Transverse colon (tissue), 4 donors: ENCODE measurements around the gene SOX1. TPM values are rescaled to one million over a fixed set of nuclear protein-coding genes. Genes with fewer than 3 reads are reported as not detected.

Source experiments
- DNase-seq: peaks from one replicate; pipeline ENCODE4 v3.0.0-alpha.2; 2019
- H3K27ac ChIP-seq, 4 donors: fragments of 200-600 bp; sonication (generic); 2 replicates each; pipeline ENCODE4 v1.5.1; 2016 to 2018; ENCODE audit warnings: inconsistent platforms in 4 of 4
- H3K27me3 ChIP-seq: fragments of 200-600 bp; sonication (generic); 2 replicates; pipeline ENCODE4 v1.5.1; 2017; ENCODE audit warnings: inconsistent platforms
- H3K36me3 ChIP-seq, 4 donors: fragments of 200-600 bp; sonication (generic); 2 replicates each; pipeline ENCODE4 v1.5.1; 2017 to 2019; ENCODE audit warnings: inconsistent platforms in 4 of 4
- H3K4me1 ChIP-seq, 4 donors: fragments of 200-600 bp; sonication (generic); 2 replicates each; pipeline ENCODE4 v1.5.1; 2017 to 2020; ENCODE audit warnings: inconsistent platforms in 4 of 4
- H3K4me3 ChIP-seq, 4 donors: fragments of 200-600 bp; sonication (generic); 1 replicate in 1 of 4; 2 replicates in 3 of 4; pipeline versions ENCODE4 v1.5.1 to v1.6.1; 2017 to 2019; ENCODE audit warnings: inconsistent platforms in 4 of 4
- H3K9me3 ChIP-seq, 2 donors: fragments of 200-600 bp; sonication (generic); 2 replicates each; pipeline ENCODE4 v1.5.1; 2017 to 2019; ENCODE audit warnings: inconsistent platforms in 2 of 2
- EP300 ChIP-seq: sonication (generic); formaldehyde crosslinking; IDR thresholded peaks from one replicate; pipeline ENCODE4 v1.6.1; 2017; ENCODE audit warnings: antibody characterized with exemption, low read depth
- POLR2A ChIP-seq: fragments of 450-650 bp; IDR thresholded peaks from one replicate; pipeline ENCODE4 v1.6.1; 2016; ENCODE audit warnings: antibody characterized with exemption, mild to moderate bottlenecking, moderate library complexity
- POLR2AphosphoS5 ChIP-seq, 3 donors: sonication (generic); formaldehyde crosslinking; IDR thresholded peaks; one replicate each; pipeline ENCODE4 v1.6.1; 2016; ENCODE audit warnings: antibody characterized with exemption in 3 of 3
- WGBS, 2 donors: methylation state at CpG; one replicate each; pipeline ENCODE4 v1.1.5; 2018; ENCODE audit warnings: low coverage in 1 of 2; 5-methylcytosine and 5-hydroxymethylcytosine counted together
- in situ Hi-C, 4 donors: fragments of 200-750 bp; cut with MboI; loops; one replicate each; pipeline versions ENCODE4 v1.15.0 to v1.15.1; 2017; ENCODE audit warnings: low sequenced_read_pairs in 3 of 4, low pct_ligation_motif_present in 1 of 4, low pct_unique_long_range_greater_than_20kb in 1 of 4
- intact Hi-C: fragments of 100-400 bp; cut with DNase I; formaldehyde crosslinking; loops from one replicate; pipeline ENCODE4 v1.15.1; 2023; ENCODE audit warnings: low total_unique reads
- total RNA-seq, 4 donors: library from RNA; depleted of rRNA; stranded (reverse); fragments of >200 nt; gene quantifications; one replicate each; pipeline ENCODE4 v1.1.0, GENCODE V29; 2016
- TF ChIP-seq, protein P1 (sequence below), 5 experiments: fragments of 200-600 bp in 3 of 5; fragments of 450-650 bp in 2 of 5; sonication (generic) in 3 of 5; IDR thresholded peaks; 1 replicate in 2 of 5; 2 replicates in 3 of 5; pipeline ENCODE4 v1.5.1; 2016 to 2017; ENCODE audit warnings: antibody characterized with exemption in 5 of 5, inconsistent platforms in 3 of 5, mild to moderate bottlenecking in 2 of 5, moderate library complexity in 1 of 5

SOX1 gene
- total RNA-seq, 4 donors from 2014 or later, result not detected

DNA sequence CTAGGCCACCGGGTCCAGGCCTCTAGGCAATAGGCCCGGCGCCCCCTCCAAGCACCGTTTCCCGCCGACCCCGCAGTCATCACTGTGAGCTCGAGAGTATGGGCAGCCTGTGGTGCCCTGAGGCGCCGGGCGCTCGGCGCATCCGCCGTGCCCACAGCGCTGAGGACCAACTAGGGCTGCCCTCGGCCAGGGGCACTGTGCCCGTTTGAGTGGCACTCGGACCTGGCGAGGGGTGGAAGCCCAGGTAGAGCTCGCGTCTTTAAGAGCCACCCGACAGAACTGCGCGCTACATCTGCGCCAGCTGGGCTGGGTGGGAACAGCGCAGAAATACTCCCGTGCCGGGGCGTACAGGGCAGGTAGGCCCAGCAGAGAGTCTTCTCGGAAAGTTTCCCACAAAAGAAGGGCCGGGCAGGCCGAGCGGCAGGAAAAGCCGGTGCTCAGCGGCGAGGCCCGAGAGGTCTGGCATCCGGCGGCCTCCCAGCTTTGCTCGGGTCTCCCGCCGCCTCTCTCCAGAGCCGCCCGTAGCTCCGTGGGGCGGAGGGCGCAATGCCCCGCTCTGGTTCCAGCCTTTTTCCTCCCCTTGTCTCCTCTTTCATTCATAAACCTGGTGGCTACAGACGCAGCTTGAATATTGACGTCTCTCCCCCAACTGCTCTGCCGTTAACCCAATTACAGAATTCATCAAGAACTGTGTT lies 5.4 kb upstream of the SOX1 start:
- no peaks in the 10 kb centered on the region for H3K9me3 ChIP-seq
- no peak overlapping the region for H3K27ac ChIP-seq
- no peak overlapping the region for H3K4me3 ChIP-seq
- peaks cover 100% of the 10 kb centered on the region for H3K27me3 ChIP-seq
- H3K36me3 ChIP-seq, result no peaks in the 10 kb centered on the region
- in situ Hi-C loops (no loop called here), intact Hi-C loops (no loop called here)
- DNase-seq, result no peak
- TF ChIP-seq POLR2A, result no peak
- TF ChIP-seq, protein P1, sequence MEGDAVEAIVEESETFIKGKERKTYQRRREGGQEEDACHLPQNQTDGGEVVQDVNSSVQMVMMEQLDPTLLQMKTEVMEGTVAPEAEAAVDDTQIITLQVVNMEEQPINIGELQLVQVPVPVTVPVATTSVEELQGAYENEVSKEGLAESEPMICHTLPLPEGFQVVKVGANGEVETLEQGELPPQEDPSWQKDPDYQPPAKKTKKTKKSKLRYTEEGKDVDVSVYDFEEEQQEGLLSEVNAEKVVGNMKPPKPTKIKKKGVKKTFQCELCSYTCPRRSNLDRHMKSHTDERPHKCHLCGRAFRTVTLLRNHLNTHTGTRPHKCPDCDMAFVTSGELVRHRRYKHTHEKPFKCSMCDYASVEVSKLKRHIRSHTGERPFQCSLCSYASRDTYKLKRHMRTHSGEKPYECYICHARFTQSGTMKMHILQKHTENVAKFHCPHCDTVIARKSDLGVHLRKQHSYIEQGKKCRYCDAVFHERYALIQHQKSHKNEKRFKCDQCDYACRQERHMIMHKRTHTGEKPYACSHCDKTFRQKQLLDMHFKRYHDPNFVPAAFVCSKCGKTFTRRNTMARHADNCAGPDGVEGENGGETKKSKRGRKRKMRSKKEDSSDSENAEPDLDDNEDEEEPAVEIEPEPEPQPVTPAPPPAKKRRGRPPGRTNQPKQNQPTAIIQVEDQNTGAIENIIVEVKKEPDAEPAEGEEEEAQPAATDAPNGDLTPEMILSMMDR (IDR thresholded peaks at IDR 0.05), result no peak
- no peak for TF ChIP-seq EP300
- TF ChIP-seq POLR2AphosphoS5 (IDR thresholded peaks at IDR 0.05), result no peak
- peaks cover 0 to 27% (median 4%) of the 10 kb centered on the region in 4 donors for H3K4me1 ChIP-seq
- WGBS, 2 donors, result 17 to 27% methylated on average over 3 to 43 of the region's 52 CpGs

DNA sequence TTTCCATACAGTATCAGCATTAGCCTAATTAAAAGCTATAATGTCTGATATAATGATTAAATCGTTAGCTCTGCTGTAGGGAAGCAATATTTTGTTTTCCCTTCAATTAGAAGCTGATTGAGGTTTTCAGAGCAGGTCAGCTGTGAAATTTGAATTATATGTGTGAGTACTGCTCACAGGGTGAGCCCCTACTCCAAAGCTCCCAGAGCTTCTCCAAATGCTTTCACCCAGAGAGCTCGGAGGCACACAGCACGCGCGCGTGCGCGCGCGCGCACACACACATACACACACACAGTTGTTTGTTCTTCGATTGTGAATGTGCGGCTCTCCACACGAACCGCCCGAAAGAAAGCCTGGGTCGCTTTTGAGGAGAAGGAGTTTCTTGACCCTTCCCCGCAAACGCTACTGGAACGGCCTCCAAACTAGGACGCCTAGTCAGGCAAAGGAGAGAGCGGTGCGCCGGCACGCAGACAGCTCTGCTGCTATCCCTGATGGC lies 4.8 kb upstream of the SOX1 start:
- Histone ChIP-seq H3K4me1 (peaks cover 0 to 30% (median 6%) of the 10 kb centered on the region in 4 donors), H3K27me3 (peaks cover 100% of the 10 kb centered on the region), H3K9me3 (no peaks in the 10 kb centered on the region), H3K4me3 (no peak overlapping the region), H3K27ac (no peak overlapping the region), H3K36me3 (no peaks in the 10 kb centered on the region)
- intact Hi-C loops (no loop called here), in situ Hi-C loops (no loop called here)
- no peak for DNase-seq
- no peak for TF ChIP-seq POLR2A
- no peak for TF ChIP-seq EP300
- TF ChIP-seq, protein P1 (IDR thresholded peaks at IDR 0.05), result no peak
- TF ChIP-seq POLR2AphosphoS5 (IDR thresholded peaks at IDR 0.05), result no peak
- WGBS, 2 donors, result 21 to 29% methylated on average over 14 to 24 of the region's 25 CpGs

- TF ChIP-seq, protein P1 (IDR thresholded peaks at IDR 0.05), result peak in 2 of 5 experiments; percentile 11 to 31
- no peak for TF ChIP-seq POLR2A
- Histone ChIP-seq H3K9me3 (no peaks in the 10 kb centered on the region), H3K36me3 (no peaks in the 10 kb centered on the region), H3K27ac (no peak overlapping the region), H3K27me3 (peaks cover 100% of the 10 kb centered on the region), H3K4me3 (no peak overlapping the region), H3K4me1 (peaks cover 0 to 25% (median 5%) of the 10 kb centered on the region in 4 donors)
- 16 to 17% methylated on average over 10 to 63 of the region's 78 CpGs for WGBS, 2 donors
- no peak for DNase-seq
- in situ Hi-C loops (no loop called here), intact Hi-C loops (no loop called here)
Observed at GRCh38 chr13:112062571-112063570, 4.1 kb upstream of the SOX1 start.

GRCh38 chr13:112063807-112064206 lies 3.1 kb upstream of the SOX1 start:
- Histone ChIP-seq H3K27ac (no peak overlapping the region), H3K4me3 (no peak overlapping the region), H3K9me3 (no peaks in the 10 kb centered on the region), H3K4me1 (peaks cover 0 to 26% (median 6%) of the 10 kb centered on the region in 4 donors), H3K27me3 (peaks cover 96% of the 10 kb centered on the region), H3K36me3 (no peaks in the 10 kb centered on the region)
- in situ Hi-C loops, result no loop called here
- TF ChIP-seq, protein P1 (IDR thresholded peaks at IDR 0.05), result no peak
- TF ChIP-seq EP300, result no peak
- TF ChIP-seq POLR2A, result no peak
- no peak for TF ChIP-seq POLR2AphosphoS5 (IDR thresholded peaks at IDR 0.05)
- intact Hi-C loops, result no loop called here
- DNase-seq, result no peak
- WGBS, 2 donors, result 16 to 31% methylated on average over 2 of the region's 2 CpGs
